ENCODE measurements around the gene HDC. TPM values are rescaled to one million over a fixed set of nuclear protein-coding genes. Genes with fewer than 3 reads are reported as not detected.

HDC gene
- total and polyA plus RNA-seq, 7 experiments from 2014 or later = 0.19 to 81.2 (median 35.1) TPM; not detected in 4

Other genes starting within 250 kb of the HDC start
- gene ATP8B4, start 146.5 kb downstream of the HDC start, total RNA-seq = 10 to 100 TPM in 2 of 5 experiments, 1 to 10 TPM in 2, under 1 TPM in 1; 0.92 to 24.3 (median 5.0) TPM
- gene ATP8B4, start 146.5 kb downstream of the HDC start, polyA plus RNA-seq = not detected
- 10 to 100 TPM in 1 of 5 experiments, under 1 TPM in 4; 0.34 to 28.2 (median 0.54) TPM for gene SLC27A2, start 83.5 kb downstream of the HDC start, total RNA-seq
- gene SLC27A2, start 83.5 kb downstream of the HDC start, polyA plus RNA-seq = under 1 TPM; 0.17 to 0.38 TPM
- gene GABPB1, start 89.5 kb upstream of the HDC start, total RNA-seq = 10 to 100 TPM; 14.7 to 42.7 (median 16.8) TPM
- 10 to 100 TPM; 21.6 to 29.6 TPM for gene GABPB1, start 89.5 kb upstream of the HDC start, polyA plus RNA-seq
- 10 to 100 TPM; 52.8 to 61.8 (median 57.1) TPM for gene USP8, start 158.7 kb upstream of the HDC start, total RNA-seq
- 10 to 100 TPM; 34.7 to 50.7 TPM for gene USP8, start 158.7 kb upstream of the HDC start, polyA plus RNA-seq

Data from naive thymus-derived CD4-positive, alpha-beta T cell (primary cell).